ENCODE data around the gene RHNO1. TPM values are rescaled to one million over a fixed set of nuclear protein-coding genes. Genes with fewer than 3 reads are reported as not detected.

RHNO1 gene
- total and polyA plus RNA-seq, 2 of the 8 experiments (the other 6 are each of a cell fraction or from before 2014, with no cell fraction given) = 55.8 to 56.9 TPM

DNA sequence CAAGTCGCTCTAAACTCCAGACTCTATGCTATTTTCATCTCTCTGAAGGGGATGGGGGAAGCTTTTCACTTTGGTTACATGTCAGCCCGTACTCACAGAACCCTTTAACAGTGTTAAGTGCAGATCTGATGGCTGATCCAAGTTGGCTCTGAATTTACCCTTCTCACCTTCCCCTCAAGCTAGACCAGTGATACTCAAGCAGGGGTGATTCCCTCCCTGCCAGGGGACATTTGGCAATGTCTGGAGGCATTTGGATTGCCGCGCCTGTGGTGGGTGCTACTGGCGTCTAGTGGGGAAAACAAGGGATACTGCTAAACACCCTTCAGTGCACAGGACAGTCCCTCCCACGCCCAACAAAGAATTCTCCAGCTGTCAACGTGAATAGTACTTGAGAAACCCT, 14.1 kb upstream of the RHNO1 start:
- no peak overlapping the region for H2BK12ac ChIP-seq (ENCODE audit: low read depth, low read length)
- CTCF ChIA-PET (ENCODE audit: partially characterized antibody) = interaction anchor here (0.6 to 4.0 kb wide), 7 partner anchors 9 to 179 kb away, joined by 3 to 20 read pairs (median 5); no protein-coding TSS in a partner anchor
- no peak overlapping the region for H2AFZ ChIP-seq (ENCODE audit: low read length)
- H2BK120ac ChIP-seq (replicated peaks; ENCODE audit: low read depth, low read length) = no peak overlapping the region
- no peak overlapping the region for H3K18ac ChIP-seq (ENCODE audit: extremely low read depth, low read length)
- no peak overlapping the region for H2BK20ac ChIP-seq (ENCODE audit: low read length)
- no peaks in the 10 kb centered on the region for H3K23me2 ChIP-seq (ENCODE audit: low read depth, low read length)
- no peak overlapping the region for H3K4me3 ChIP-seq (ENCODE audit: extremely low read depth in 1 of 4, insufficient read depth in 2 of 4, low read depth in 3 of 4, low read length in 4 of 4)
- no peak overlapping the region for H2AK5ac ChIP-seq (ENCODE audit: low read depth, low read length)
- no peak overlapping the region for H3K4ac ChIP-seq (replicated peaks; ENCODE audit: insufficient read length, low read depth, low read length)
- H4K5ac ChIP-seq (ENCODE audit: insufficient read length, low read depth, low read length) = no peak overlapping the region
- no peaks in the 10 kb centered on the region for H3K9me3 ChIP-seq (ENCODE audit: insufficient read depth in 2 of 2, low read depth in 1 of 2, low read length in 1 of 2)
- no peak overlapping the region for H3K9ac ChIP-seq (replicated peaks in 1 of 4; ENCODE audit: extremely low read depth in 1 of 4, low read depth in 3 of 4, low read length in 3 of 4)
- POLR2A ChIA-PET (ENCODE audit: partially characterized antibody) = interaction anchor here (0.7 to 0.8 kb wide), 2 partner anchors 26 to 34 kb away, joined by 3 read pairs; no protein-coding TSS in a partner anchor
- H3K4me1 ChIP-seq (replicated peaks in 1 of 4; ENCODE audit: control insufficient read depth in 3 of 4, insufficient read depth in 4 of 4, low read length in 3 of 4) = no peaks in the 10 kb centered on the region
- no peaks in the 10 kb centered on the region for H3K27me3 ChIP-seq (replicated peaks in 1 of 4; ENCODE audit: control insufficient read depth in 3 of 4, extremely low read depth in 1 of 4, insufficient read depth in 3 of 4, low read length in 3 of 4)
- no peak overlapping the region for H3K4me2 ChIP-seq (ENCODE audit: insufficient read depth in 1 of 2, low read depth in 2 of 2, low read length in 2 of 2)
- no peak overlapping the region for H4K8ac ChIP-seq (ENCODE audit: extremely low read depth, insufficient read depth, low read length)
- no peak overlapping the region for H3K23ac ChIP-seq (ENCODE audit: insufficient read length)
- no peak overlapping the region for H2BK15ac ChIP-seq (ENCODE audit: low read length)
- no peak overlapping the region for H3K14ac ChIP-seq (ENCODE audit: insufficient read length)
- H3K27ac ChIP-seq (ENCODE audit: low read depth, low read length) = no peak overlapping the region
- DNase-seq (ENCODE audit: low read depth in 1 of 2, low spot score in 2 of 2) (no peak), FAIRE-seq (no peak)
- H4K91ac ChIP-seq (replicated peaks; ENCODE audit: insufficient read length, low read length) = no peak overlapping the region
- peaks cover 25 to 80% (median 63%) of the 10 kb centered on the region in 4 experiments for H3K36me3 ChIP-seq (ENCODE audit: control insufficient read depth in 2 of 4, insufficient read depth in 4 of 4, low read length in 3 of 4)
- no peaks in the 10 kb centered on the region for H3K79me1 ChIP-seq (ENCODE audit: low read depth, low read length)
- H2BK5ac ChIP-seq (ENCODE audit: low read depth, low read length) = no peak overlapping the region
- H3K79me2 ChIP-seq (ENCODE audit: control insufficient read depth in 1 of 2, insufficient read depth in 2 of 2, low read length in 2 of 2) = no peaks in the 10 kb centered on the region
- H3K56ac ChIP-seq (replicated peaks; ENCODE audit: insufficient read length, low read depth, low read length) = no peak overlapping the region
- WGBS, 2 experiments (ENCODE audit: extremely low coverage in 1 of 2, insufficient coverage in 1 of 2, insufficient read length in 1 of 2, insufficient replicate concordance in 2 of 2, low coverage in 1 of 2, low lambda C conversion rate in 2 of 2, missing lambda C conversion rate in 1 of 2) = 92% methylated on average over 7 of the region's 7 CpGs; no CpG with 5 or more reads in 1 of the 2 experiments
- H4K20me1 ChIP-seq (replicated peaks in 1 of 2; ENCODE audit: control insufficient read depth in 1 of 2, insufficient read depth in 2 of 2, low read length in 2 of 2) = peaks cover 0 to 7% of the 10 kb centered on the region in 2 experiments
- TF ChIP-seq BACH1 (IDR thresholded peaks at IDR 0.05; ENCODE audit: low read length) = no peak
- TF ChIP-seq POLR2AphosphoS5 (IDR thresholded peaks at IDR 0.05; ENCODE audit: low read depth, low read length) = no peak
